ENCODE data around the gene WWP2. TPM values are rescaled to one million over a fixed set of nuclear protein-coding genes. Genes with fewer than 3 reads are reported as not detected.
"Not testable (repeated sequence)": the region's sequence is repeated elsewhere in the genome, so short reads cannot be mapped to it uniquely, and the experiment has no call there.

The WWP2 gene
- total and polyA plus RNA-seq, 4 donors = 24.3 to 39.0 (median 31.4) TPM

DNA sequence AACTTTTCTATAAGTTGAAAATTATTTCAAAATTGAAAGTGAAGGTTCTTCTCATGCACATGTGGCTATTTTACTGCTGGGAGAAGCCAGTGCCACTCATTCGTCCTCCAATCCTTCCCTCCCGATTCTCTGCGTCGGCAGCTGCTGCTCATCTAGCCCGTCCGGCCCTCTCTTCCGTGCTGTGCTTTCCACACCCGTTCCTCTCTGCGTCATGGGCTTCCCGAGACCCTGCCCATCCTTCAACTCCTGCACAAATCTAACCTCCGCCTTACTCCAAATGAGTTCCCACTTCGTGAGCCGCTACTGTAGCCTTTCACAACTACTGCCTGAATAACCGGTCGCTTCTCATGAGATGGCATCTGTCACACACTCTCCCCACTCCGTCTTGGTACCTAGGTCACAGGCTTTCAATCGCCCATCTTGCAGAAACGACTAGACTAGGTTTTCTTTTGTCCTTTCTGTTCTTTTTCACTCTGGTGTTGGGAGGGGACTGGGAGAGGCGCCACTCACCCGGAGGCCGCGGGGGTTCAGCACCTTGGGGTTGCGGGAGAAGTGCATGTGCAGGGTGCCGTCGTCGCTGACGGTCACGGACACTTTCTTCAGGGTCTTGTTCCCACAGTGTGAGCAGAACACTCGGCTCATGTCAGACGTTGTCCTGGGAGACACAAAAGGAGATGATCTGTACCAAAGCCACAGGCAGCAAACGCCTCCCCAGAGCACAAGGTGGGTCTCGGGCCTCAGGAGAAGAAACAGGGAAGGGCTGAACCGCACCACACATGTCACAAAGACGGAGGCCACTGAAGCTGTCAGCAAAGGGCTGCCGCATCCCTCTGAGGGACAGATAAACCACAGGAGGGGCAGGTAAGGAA, 17.5 kb upstream of the WWP2 start:
- Histone ChIP-seq H3K4me3 (ENCODE audit: low read depth, low read length) (no peak overlapping the region), H3K4me1 (ENCODE audit: control insufficient read depth, insufficient read depth, low read length) (no peaks in the 10 kb centered on the region), H3K27ac (ENCODE audit: low read depth, low read length) (no peak overlapping the region), H3K36me3 (ENCODE audit: control insufficient read depth, insufficient read depth, low read length) (peaks cover 92% of the 10 kb centered on the region), H3K9me3 (ENCODE audit: control insufficient read depth, insufficient read depth, low read length) (no peaks in the 10 kb centered on the region), H3K27me3 (ENCODE audit: control insufficient read depth, insufficient read depth, low read length) (no peaks in the 10 kb centered on the region)
- DNase-seq (ENCODE audit: low read depth in 4 of 6, low spot score in 6 of 6) = no peak
- WGBS (ENCODE audit: insufficient coverage) = 95% methylated on average over 33 of the region's 35 CpGs

GRCh38 chr16:69745232-69745612, 16.9 kb upstream of the WWP2 start:
- no peak overlapping the region for H3K27ac ChIP-seq (ENCODE audit: low read depth, low read length)
- WGBS (ENCODE audit: insufficient coverage) = 98% methylated on average over 8 of the region's 11 CpGs

GRCh38 chr16:69745959-69746358, 16.2 kb upstream of the WWP2 start:
- Histone ChIP-seq H3K4me3 (ENCODE audit: low read depth, low read length) (no peak overlapping the region), H3K9me3 (ENCODE audit: control insufficient read depth, insufficient read depth, low read length) (no peaks in the 10 kb centered on the region), H3K27me3 (ENCODE audit: control insufficient read depth, insufficient read depth, low read length) (no peaks in the 10 kb centered on the region), H3K36me3 (ENCODE audit: control insufficient read depth, insufficient read depth, low read length) (peaks cover 90% of the 10 kb centered on the region), H3K27ac (ENCODE audit: low read depth, low read length) (no peak overlapping the region), H3K4me1 (ENCODE audit: control insufficient read depth, insufficient read depth, low read length) (no peaks in the 10 kb centered on the region)
- no peak for DNase-seq (ENCODE audit: low read depth in 4 of 6, low spot score in 6 of 6)
- WGBS (ENCODE audit: insufficient coverage) = 98% methylated on average over 10 of the region's 10 CpGs

More at GRCh38 chr16:69745232-69745612, 16.9 kb upstream of the WWP2 start:
- Histone ChIP-seq H3K27me3 (ENCODE audit: control insufficient read depth, insufficient read depth, low read length) (no peaks in the 10 kb centered on the region), H3K9me3 (ENCODE audit: control insufficient read depth, insufficient read depth, low read length) (no peaks in the 10 kb centered on the region), H3K4me1 (ENCODE audit: control insufficient read depth, insufficient read depth, low read length) (no peaks in the 10 kb centered on the region), H3K36me3 (ENCODE audit: control insufficient read depth, insufficient read depth, low read length) (peaks cover 92% of the 10 kb centered on the region), H3K4me3 (ENCODE audit: low read depth, low read length) (no peak overlapping the region)
- no peak for DNase-seq (ENCODE audit: low read depth in 4 of 6, low spot score in 6 of 6)

DNA sequence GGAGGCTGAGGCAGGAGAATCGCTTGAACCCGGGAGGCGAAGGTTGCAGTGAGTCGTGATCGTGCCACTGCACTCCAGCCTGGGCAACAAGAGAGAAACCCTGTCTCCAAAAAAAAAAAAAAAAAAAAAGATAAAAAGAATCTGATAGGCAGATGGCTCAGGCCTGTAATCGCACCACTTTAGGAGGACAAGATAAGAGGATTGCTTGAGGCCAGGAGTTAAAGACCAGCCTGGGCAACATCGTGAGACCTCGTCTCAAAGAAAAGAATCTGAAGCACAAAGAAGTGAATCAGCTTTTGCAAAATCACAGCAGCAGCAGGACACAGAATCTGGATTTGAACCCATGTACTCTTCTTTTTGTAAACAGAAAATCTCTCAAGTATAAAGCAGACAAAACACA, 15.0 kb upstream of the WWP2 start:
- Histone ChIP-seq H3K9me3 (ENCODE audit: control insufficient read depth, insufficient read depth, low read length) (no peaks in the 10 kb centered on the region), H3K36me3 (ENCODE audit: control insufficient read depth, insufficient read depth, low read length) (peaks cover 89% of the 10 kb centered on the region), H3K4me1 (ENCODE audit: control insufficient read depth, insufficient read depth, low read length) (no peaks in the 10 kb centered on the region), H3K4me3 (ENCODE audit: low read depth, low read length) (no peak overlapping the region), H3K27ac (ENCODE audit: low read depth, low read length) (no peak overlapping the region), H3K27me3 (ENCODE audit: control insufficient read depth, insufficient read depth, low read length) (no peaks in the 10 kb centered on the region)
- DNase-seq (ENCODE audit: low read depth in 4 of 6, low spot score in 6 of 6) = no peak
- 74% methylated on average over 2 of the region's 8 CpGs for WGBS (ENCODE audit: insufficient coverage)

- Histone ChIP-seq H3K9me3 (ENCODE audit: control insufficient read depth, insufficient read depth, low read length) (no peaks in the 10 kb centered on the region), H3K4me3 (ENCODE audit: low read depth, low read length) (no peak overlapping the region), H3K27ac (ENCODE audit: low read depth, low read length) (no peak overlapping the region), H3K27me3 (ENCODE audit: control insufficient read depth, insufficient read depth, low read length) (no peaks in the 10 kb centered on the region), H3K4me1 (ENCODE audit: control insufficient read depth, insufficient read depth, low read length) (peaks cover 3% of the 10 kb centered on the region), H3K36me3 (ENCODE audit: control insufficient read depth, insufficient read depth, low read length) (peaks cover 76% of the 10 kb centered on the region)
- 92% methylated on average over 11 of the region's 20 CpGs for WGBS (ENCODE audit: insufficient coverage)
- DNase-seq (ENCODE audit: low read depth in 4 of 6, low spot score in 6 of 6) = no peak
Measured at GRCh38 chr16:69748694-69749345, 13.3 kb upstream of the WWP2 start.

GRCh38 chr16:69754143-69754468, 8.0 kb upstream of the WWP2 start:
- H3K27ac ChIP-seq (ENCODE audit: low read depth, low read length) = peak overlapping the region; percentile 67
- peak overlapping the region; percentile 94 for H3K4me3 ChIP-seq (ENCODE audit: low read depth, low read length)
- DNase-seq (ENCODE audit: low read depth in 4 of 6, low spot score in 6 of 6) = no peak
- H3K9me3 ChIP-seq (ENCODE audit: control insufficient read depth, insufficient read depth, low read length) = no peaks in the 10 kb centered on the region
- H3K36me3 ChIP-seq (ENCODE audit: control insufficient read depth, insufficient read depth, low read length) = peaks cover 25% of the 10 kb centered on the region
- no peaks in the 10 kb centered on the region for H3K27me3 ChIP-seq (ENCODE audit: control insufficient read depth, insufficient read depth, low read length)
- 6% methylated on average over 3 of the region's 4 CpGs for WGBS (ENCODE audit: insufficient coverage)
- peaks cover 11% of the 10 kb centered on the region for H3K4me1 ChIP-seq (ENCODE audit: control insufficient read depth, insufficient read depth, low read length)

DNA sequence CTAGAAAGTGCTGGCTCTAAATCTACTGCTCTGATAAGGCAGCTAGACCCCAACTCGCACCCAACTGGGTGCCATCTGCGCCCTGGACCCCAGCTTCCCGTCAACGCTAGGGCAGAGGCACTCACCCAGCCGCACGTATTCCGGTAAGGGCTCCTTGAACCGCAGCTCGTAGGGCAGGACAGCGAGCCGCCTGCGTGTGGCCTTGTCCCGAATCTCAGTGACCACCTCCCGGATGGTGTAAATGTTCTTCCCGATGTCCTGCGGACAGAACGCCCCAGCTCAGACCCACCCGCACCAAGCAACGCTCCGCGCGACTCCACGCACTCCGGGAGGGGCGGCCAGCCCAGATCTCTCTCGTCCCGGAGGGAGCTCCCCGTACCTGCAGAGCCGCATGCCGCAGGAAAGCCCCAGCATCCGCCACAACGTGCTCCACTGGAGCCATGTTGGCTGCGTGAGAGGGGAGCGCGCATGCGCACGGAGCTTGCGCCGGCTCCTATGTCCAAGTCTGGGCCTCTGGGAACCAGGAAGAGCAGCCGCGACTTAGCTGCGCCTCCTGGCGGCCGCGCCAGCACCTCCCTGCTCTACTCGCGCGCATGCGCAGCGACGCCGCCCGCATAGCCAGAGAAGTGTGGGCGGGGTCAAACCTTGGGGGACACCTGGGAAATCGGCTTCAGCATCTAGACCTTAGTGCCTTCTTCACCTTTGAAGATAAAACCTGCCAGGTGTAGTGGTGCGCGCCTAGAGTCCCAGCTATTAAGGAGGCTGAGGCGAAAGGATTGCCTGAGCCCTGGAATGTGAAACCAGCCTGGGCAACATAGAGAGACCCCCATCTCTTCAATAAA, 7.4 kb upstream of the WWP2 start, which contains the start of gene NOB1:
NOB1 (minus strand) TSS at position 458 of the 842 bp plus-strand sequence; CDS start at position 442, 16 bp downstream.
- Histone ChIP-seq H3K27me3 (ENCODE audit: control insufficient read depth, insufficient read depth, low read length) (no peaks in the 10 kb centered on the region), H3K36me3 (ENCODE audit: control insufficient read depth, insufficient read depth, low read length) (peaks cover 20% of the 10 kb centered on the region), H3K4me3 (ENCODE audit: low read depth, low read length) (peak within 1 kb of the TSS; percentile 94), H3K9me3 (ENCODE audit: control insufficient read depth, insufficient read depth, low read length) (no peaks in the 10 kb centered on the region), H3K4me1 (ENCODE audit: control insufficient read depth, insufficient read depth, low read length) (peaks cover 11% of the 10 kb centered on the region), H3K27ac (ENCODE audit: low read depth, low read length) (peak within 1 kb of the TSS; percentile 67)
- WGBS (ENCODE audit: insufficient coverage) = under 1% methylated on average over 58 of the region's 58 CpGs
- peak; percentile 90 to 99 (median 92) for DNase-seq (ENCODE audit: low read depth in 4 of 6, low spot score in 6 of 6)

DNA sequence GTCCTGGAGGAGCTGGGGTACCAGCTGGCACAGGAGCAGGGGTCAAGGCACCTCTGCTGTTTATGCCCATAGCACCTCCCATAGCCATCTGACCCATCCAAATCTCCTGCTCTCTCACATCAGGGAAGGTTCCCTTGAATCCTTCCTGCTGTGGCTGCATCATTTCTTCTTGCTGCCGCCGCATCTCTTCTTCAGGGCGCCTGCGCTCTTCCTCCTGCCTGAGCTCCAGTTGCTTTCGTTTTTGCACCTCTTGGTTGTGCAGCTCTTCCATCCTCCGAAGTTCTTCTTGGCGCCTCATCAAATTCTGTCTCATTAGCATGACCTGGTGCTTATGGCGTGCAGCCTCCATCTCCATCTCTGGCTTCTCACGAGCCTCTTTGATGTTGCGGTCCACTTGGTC, 5.4 kb upstream of the WWP2 start:
- Histone ChIP-seq H3K36me3 (ENCODE audit: control insufficient read depth, insufficient read depth, low read length) (peaks cover 4% of the 10 kb centered on the region), H3K4me1 (ENCODE audit: control insufficient read depth, insufficient read depth, low read length) (peaks cover 11% of the 10 kb centered on the region), H3K27me3 (ENCODE audit: control insufficient read depth, insufficient read depth, low read length) (no peaks in the 10 kb centered on the region), H3K27ac (ENCODE audit: low read depth, low read length) (no peak overlapping the region), H3K4me3 (ENCODE audit: low read depth, low read length) (no peak overlapping the region), H3K9me3 (ENCODE audit: control insufficient read depth, insufficient read depth, low read length) (no peaks in the 10 kb centered on the region)
- WGBS (ENCODE audit: insufficient coverage) = 96% methylated on average over 10 of the region's 10 CpGs
- DNase-seq (ENCODE audit: low read depth in 4 of 6, low spot score in 6 of 6) = no peak

GRCh38 chr16:69757375-69757774, 4.8 kb upstream of the WWP2 start:
- 96% methylated on average over 5 of the region's 13 CpGs for WGBS (ENCODE audit: insufficient coverage)
- not testable (repeated sequence) for H3K27me3 ChIP-seq (ENCODE audit: control insufficient read depth, insufficient read depth, low read length); H3K9me3 ChIP-seq (ENCODE audit: control insufficient read depth, insufficient read depth, low read length); H3K4me3 ChIP-seq (ENCODE audit: low read depth, low read length); DNase-seq (ENCODE audit: low read depth in 4 of 6, low spot score in 6 of 6); H3K36me3 ChIP-seq (ENCODE audit: control insufficient read depth, insufficient read depth, low read length); H3K27ac ChIP-seq (ENCODE audit: low read depth, low read length)
- peaks cover 11% of the 10 kb centered on the region for H3K4me1 ChIP-seq (ENCODE audit: control insufficient read depth, insufficient read depth, low read length)
